ENCODE measurements around the gene VWC2L.

VWC2L gene

DNA sequence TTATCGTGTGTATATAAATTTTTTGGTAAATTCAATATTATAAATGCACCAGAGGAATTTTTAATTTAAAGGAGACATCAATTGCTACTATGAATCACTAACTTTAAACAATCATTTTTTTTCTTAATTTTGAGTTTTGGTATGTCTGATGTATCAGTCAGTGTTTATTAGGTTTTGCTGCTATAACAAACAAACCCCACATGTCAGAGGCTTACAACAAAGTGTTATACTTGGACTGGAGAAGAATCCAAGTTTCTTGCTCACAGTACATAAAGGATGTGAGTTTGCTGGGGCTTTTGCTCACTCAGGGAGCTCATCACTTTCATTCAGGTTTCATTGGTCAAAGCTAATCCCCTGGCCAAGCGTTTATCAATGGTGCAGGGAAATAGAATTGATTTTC is 81.8 kb downstream of the VWC2L start:
- no peak for TF ChIP-seq EZH2phosphoT487 (IDR thresholded peaks at IDR 0.05; ENCODE audit: borderline replicate concordance, low read length)
- TF ChIP-seq, protein P1, sequence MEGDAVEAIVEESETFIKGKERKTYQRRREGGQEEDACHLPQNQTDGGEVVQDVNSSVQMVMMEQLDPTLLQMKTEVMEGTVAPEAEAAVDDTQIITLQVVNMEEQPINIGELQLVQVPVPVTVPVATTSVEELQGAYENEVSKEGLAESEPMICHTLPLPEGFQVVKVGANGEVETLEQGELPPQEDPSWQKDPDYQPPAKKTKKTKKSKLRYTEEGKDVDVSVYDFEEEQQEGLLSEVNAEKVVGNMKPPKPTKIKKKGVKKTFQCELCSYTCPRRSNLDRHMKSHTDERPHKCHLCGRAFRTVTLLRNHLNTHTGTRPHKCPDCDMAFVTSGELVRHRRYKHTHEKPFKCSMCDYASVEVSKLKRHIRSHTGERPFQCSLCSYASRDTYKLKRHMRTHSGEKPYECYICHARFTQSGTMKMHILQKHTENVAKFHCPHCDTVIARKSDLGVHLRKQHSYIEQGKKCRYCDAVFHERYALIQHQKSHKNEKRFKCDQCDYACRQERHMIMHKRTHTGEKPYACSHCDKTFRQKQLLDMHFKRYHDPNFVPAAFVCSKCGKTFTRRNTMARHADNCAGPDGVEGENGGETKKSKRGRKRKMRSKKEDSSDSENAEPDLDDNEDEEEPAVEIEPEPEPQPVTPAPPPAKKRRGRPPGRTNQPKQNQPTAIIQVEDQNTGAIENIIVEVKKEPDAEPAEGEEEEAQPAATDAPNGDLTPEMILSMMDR (IDR thresholded peaks at IDR 0.05; ENCODE audit: low read depth, low read length, poor library complexity, severe bottlenecking): no peak
- Histone ChIP-seq H3K27me3 (ENCODE audit: control insufficient read depth, low read length) (no peaks in the 10 kb centered on the region), H3K4me2 (ENCODE audit: low read length) (no peak overlapping the region), H4K20me1 (ENCODE audit: control insufficient read depth, insufficient read depth, low read depth, low read length) (no peaks in the 10 kb centered on the region), H3K36me3 (ENCODE audit: control insufficient read depth, low read length) (no peaks in the 10 kb centered on the region), H3K79me2 (ENCODE audit: control insufficient read depth, low read length) (no peaks in the 10 kb centered on the region), H3K4me3 (ENCODE audit: low read length) (no peak overlapping the region), H3K9me3 (ENCODE audit: control insufficient read depth, insufficient read depth, low read length) (no peaks in the 10 kb centered on the region), H3K27ac (ENCODE audit: low read depth, low read length) (no peak overlapping the region), H3F3A (ENCODE audit: control insufficient read depth, insufficient read depth) (no peaks in the 10 kb centered on the region), H3K9me2 (replicated peaks; ENCODE audit: control insufficient read depth, low read length) (no peaks in the 10 kb centered on the region), H3K4me1 (ENCODE audit: control insufficient read depth, low read length) (no peaks in the 10 kb centered on the region)

DNA sequence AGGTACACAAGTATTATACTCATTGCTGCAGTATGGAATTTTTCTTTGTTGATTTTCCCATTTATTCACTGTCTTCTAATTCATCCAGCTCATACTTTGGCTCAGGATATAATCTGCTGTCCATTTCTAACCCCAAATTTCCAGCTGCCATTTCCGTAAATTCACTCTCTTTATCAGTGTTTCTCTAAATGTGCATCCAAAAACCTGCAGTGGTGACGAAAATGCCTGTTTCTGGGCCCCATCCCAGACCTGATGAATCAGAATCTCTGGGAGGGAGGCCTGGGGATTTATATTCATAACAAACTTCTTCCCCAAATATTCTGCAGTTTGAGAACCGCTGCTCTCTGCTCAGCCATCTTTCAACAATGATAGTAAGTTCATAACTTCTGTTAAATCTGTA is 86.6 kb downstream of the VWC2L start:
- H3K9me2 ChIP-seq (replicated peaks; ENCODE audit: control insufficient read depth, low read length): no peaks in the 10 kb centered on the region
- no peaks in the 10 kb centered on the region for H3K9me3 ChIP-seq (ENCODE audit: control insufficient read depth, insufficient read depth, low read length)
- no peaks in the 10 kb centered on the region for H3F3A ChIP-seq (ENCODE audit: control insufficient read depth, insufficient read depth)
- H3K27ac ChIP-seq (ENCODE audit: low read depth, low read length): no peak overlapping the region
- no peaks in the 10 kb centered on the region for H3K4me1 ChIP-seq (ENCODE audit: control insufficient read depth, low read length)
- TF ChIP-seq EZH2phosphoT487 (IDR thresholded peaks at IDR 0.05; ENCODE audit: borderline replicate concordance, low read length): no peak
- TF ChIP-seq, protein P1 (IDR thresholded peaks at IDR 0.05; ENCODE audit: low read depth, low read length, poor library complexity, severe bottlenecking): no peak
- no peaks in the 10 kb centered on the region for H3K79me2 ChIP-seq (ENCODE audit: control insufficient read depth, low read length)
- no peak overlapping the region for H3K4me2 ChIP-seq (ENCODE audit: low read length)
- H3K4me3 ChIP-seq (ENCODE audit: low read length): no peak overlapping the region
- 0 out of 2 replicates have a peak, but pooled peaks cover 2% of the 10 kb centered on the region for H3K27me3 ChIP-seq (ENCODE audit: control insufficient read depth, low read length)
- no peaks in the 10 kb centered on the region for H4K20me1 ChIP-seq (ENCODE audit: control insufficient read depth, insufficient read depth, low read depth, low read length)
- no peaks in the 10 kb centered on the region for H3K36me3 ChIP-seq (ENCODE audit: control insufficient read depth, low read length)

DNA sequence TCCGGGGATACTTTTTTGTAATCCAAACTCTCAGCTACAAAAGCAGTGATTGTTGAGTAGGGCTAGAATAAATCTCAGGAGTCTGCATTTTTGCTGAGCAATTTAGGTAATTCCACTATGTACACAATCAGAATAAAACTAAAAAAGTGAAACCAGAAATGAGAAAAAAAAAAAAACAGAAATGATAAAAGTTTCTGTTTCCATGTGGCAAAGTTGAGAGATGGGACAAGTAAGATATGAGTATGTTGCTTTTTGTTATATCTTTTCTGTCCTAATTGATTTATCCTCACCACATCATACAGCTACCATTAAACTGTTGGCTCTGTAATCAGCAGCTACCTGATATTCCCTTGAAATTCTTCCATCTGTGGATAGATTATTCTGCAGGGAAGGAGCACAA is 92.7 kb downstream of the VWC2L start:
- Histone ChIP-seq H3K27me3 (ENCODE audit: control insufficient read depth, low read length) (no peaks in the 10 kb centered on the region), H3K4me3 (ENCODE audit: low read length) (no peak overlapping the region), H3K9me3 (ENCODE audit: control insufficient read depth, insufficient read depth, low read length) (no peaks in the 10 kb centered on the region), H3K36me3 (ENCODE audit: control insufficient read depth, low read length) (no peaks in the 10 kb centered on the region), H3F3A (ENCODE audit: control insufficient read depth, insufficient read depth) (no peaks in the 10 kb centered on the region), H3K4me1 (ENCODE audit: control insufficient read depth, low read length) (no peaks in the 10 kb centered on the region), H3K9me2 (replicated peaks; ENCODE audit: control insufficient read depth, low read length) (no peaks in the 10 kb centered on the region), H3K27ac (ENCODE audit: low read depth, low read length) (no peak overlapping the region), H3K4me2 (ENCODE audit: low read length) (no peak overlapping the region), H4K20me1 (ENCODE audit: control insufficient read depth, insufficient read depth, low read depth, low read length) (no peaks in the 10 kb centered on the region), H3K79me2 (ENCODE audit: control insufficient read depth, low read length) (no peaks in the 10 kb centered on the region)
- TF ChIP-seq, protein P1 (IDR thresholded peaks at IDR 0.05; ENCODE audit: low read depth, low read length, poor library complexity, severe bottlenecking): no peak
- no peak for TF ChIP-seq EZH2phosphoT487 (IDR thresholded peaks at IDR 0.05; ENCODE audit: borderline replicate concordance, low read length)
